Kidney (tissue), 14 donors: Measurements from ENCODE around the gene CSNK1G1. TPM values are rescaled to one million over a fixed set of nuclear protein-coding genes. Genes with fewer than 3 reads are reported as not detected.

Experiments used
- DNase-seq, 5 donors: peaks; one replicate each; pipeline ENCODE4 v3.0.0-alpha.2; 2013 to 2020
- FAIRE-seq: peaks from 2 replicates; lab custom pipeline; 2012; peaks lifted over from hg19 to GRCh38; lab: Jason Lieb, UNC
- H3K27ac ChIP-seq, 2 donors: one replicate each; pipeline ENCODE4 v1.7.0; 2013; ENCODE audit warnings: low read depth in 2 of 2, low read length in 2 of 2, inconsistent platforms in 1 of 2
- H3K27me3 ChIP-seq: one replicate; pipeline ENCODE4 v1.7.1; 2013; ENCODE audit warnings: low read length, inconsistent platforms; ENCODE audit not compliant: control insufficient read depth, insufficient read depth
- H3K36me3 ChIP-seq, 3 donors: one replicate each; pipeline versions ENCODE4 v1.7.0 to v1.7.1; 2013; ENCODE audit warnings: low read length in 3 of 3, control low read depth in 1 of 3, inconsistent platforms in 1 of 3; ENCODE audit not compliant: insufficient read depth in 3 of 3, control insufficient read depth in 2 of 3
- H3K4me1 ChIP-seq, 3 donors: one replicate each; pipeline versions ENCODE4 v1.7.0 to v1.7.1; 2013; ENCODE audit warnings: low read length in 3 of 3, inconsistent platforms in 1 of 3, low read depth in 1 of 3; ENCODE audit not compliant: control insufficient read depth in 2 of 3, insufficient read depth in 2 of 3
- H3K4me3 ChIP-seq, 3 donors: one replicate each; pipeline versions ENCODE4 v1.7.0 to v1.8.1; 2013; ENCODE audit warnings: low read length in 3 of 3, control low read depth in 1 of 3, inconsistent platforms in 1 of 3
- H3K9ac ChIP-seq, 3 donors: one replicate each; pipeline versions ENCODE4 v1.7.0 to v1.7.1; 2013; ENCODE audit warnings: low read length in 3 of 3, control low read depth in 1 of 3, inconsistent platforms in 1 of 3
- H3K9me3 ChIP-seq, 3 donors: one replicate each; pipeline versions ENCODE4 v1.7.0 to v1.7.1; 2013; ENCODE audit warnings: low read length in 3 of 3, control low read depth in 1 of 3, inconsistent platforms in 1 of 3; ENCODE audit not compliant: control insufficient read depth in 2 of 3, insufficient read depth in 1 of 3
- intact Hi-C: fragments of 100-400 bp; cut with DNase I; formaldehyde crosslinking; loops from one replicate; pipeline ENCODE4 v1.11.1; 2022
- polyA plus RNA-seq: library from polyadenylated mRNA; stranded (reverse); fragments of 350-450 nt; fragmentation: Illumina TruSeq; extraction: RNeasy Lipid Tissue Mini Kit (QIAGEN cat#74804); gene quantifications from one replicate; pipeline ENCODE4 v1.2.3, GENCODE V29; 2014; ENCODE audit warnings: low read depth, low replicate concordance; ENCODE audit not compliant: insufficient read depth
- total RNA-seq: library from RNA; stranded (reverse); fragmentation: NEBNext Ultra II Directional; extraction: Animal tissue kit (Norgen Biotek cat#: 25700); gene quantifications from one replicate; pipeline ENCODE4 v1.2.1, GENCODE V29; 2021
- TF ChIP-seq, protein P1 (sequence below): IDR thresholded peaks from 3 replicates; pipeline ENCODE4 v1.5.1; 2012; ENCODE audit warnings: mild to moderate bottlenecking, moderate library complexity, borderline replicate concordance; ENCODE audit not compliant: insufficient read depth; ENCODE audit errors: extremely low read depth
- donor health status: control.
- donor health status: control.
- donor health status: control.
- donor health status: control.
- donor health status: control.
- donor health status: DM: yes; HTN: yes; CAD: no.
- donor health status: Normal renal cell carcinoma (clear cell type).

Gene CSNK1G1
- total and polyA plus RNA-seq, 2 donors from 2014 or later = 5.0 to 25.8 TPM

DNA sequence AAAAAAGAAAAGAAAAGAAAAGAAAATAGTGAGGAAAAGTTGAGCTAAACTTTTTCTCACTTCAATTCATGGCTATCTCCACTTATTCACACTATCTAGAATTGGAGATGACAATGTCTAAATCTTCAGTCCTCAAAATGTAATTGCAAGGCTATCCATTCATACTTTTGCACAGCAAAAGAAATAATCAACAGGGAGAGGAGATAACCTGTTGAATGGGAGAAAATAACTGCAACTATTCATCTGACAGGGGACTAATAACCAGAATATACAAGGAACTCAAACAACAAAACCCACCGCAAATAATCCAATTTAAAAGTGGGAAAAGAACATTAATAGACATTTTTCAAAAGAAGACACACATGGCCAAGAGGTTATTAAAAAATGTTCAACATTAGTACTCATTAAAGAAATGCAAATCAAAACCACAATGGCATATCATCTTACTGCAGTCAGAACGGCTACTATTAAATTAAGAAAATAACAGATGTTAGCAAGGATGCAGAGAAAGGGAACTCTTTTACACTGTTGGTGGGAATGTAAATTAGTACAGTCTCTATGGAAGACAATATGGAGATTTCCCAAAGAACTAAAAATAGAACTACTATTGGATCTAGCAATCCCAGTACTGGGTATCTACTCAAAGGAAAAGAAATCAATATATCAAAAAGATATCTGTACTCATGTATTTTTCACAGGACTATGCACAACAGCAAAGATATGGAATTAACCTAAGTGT is 119.6 kb downstream of the CSNK1G1 start:
- Histone ChIP-seq H3K27me3 (no peaks in the 10 kb centered on the region), H3K9me3 (no peaks in the 10 kb centered on the region), H3K36me3 (no peaks in the 10 kb centered on the region), H3K4me3 (no peak overlapping the region), H3K9ac (no peak overlapping the region), H3K4me1 (no peaks in the 10 kb centered on the region), H3K27ac (no peak overlapping the region)
- TF ChIP-seq, protein P1, sequence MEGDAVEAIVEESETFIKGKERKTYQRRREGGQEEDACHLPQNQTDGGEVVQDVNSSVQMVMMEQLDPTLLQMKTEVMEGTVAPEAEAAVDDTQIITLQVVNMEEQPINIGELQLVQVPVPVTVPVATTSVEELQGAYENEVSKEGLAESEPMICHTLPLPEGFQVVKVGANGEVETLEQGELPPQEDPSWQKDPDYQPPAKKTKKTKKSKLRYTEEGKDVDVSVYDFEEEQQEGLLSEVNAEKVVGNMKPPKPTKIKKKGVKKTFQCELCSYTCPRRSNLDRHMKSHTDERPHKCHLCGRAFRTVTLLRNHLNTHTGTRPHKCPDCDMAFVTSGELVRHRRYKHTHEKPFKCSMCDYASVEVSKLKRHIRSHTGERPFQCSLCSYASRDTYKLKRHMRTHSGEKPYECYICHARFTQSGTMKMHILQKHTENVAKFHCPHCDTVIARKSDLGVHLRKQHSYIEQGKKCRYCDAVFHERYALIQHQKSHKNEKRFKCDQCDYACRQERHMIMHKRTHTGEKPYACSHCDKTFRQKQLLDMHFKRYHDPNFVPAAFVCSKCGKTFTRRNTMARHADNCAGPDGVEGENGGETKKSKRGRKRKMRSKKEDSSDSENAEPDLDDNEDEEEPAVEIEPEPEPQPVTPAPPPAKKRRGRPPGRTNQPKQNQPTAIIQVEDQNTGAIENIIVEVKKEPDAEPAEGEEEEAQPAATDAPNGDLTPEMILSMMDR = no peak
- FAIRE-seq (no peak), DNase-seq (no peak)
- intact Hi-C loops = no loop called here

DNA sequence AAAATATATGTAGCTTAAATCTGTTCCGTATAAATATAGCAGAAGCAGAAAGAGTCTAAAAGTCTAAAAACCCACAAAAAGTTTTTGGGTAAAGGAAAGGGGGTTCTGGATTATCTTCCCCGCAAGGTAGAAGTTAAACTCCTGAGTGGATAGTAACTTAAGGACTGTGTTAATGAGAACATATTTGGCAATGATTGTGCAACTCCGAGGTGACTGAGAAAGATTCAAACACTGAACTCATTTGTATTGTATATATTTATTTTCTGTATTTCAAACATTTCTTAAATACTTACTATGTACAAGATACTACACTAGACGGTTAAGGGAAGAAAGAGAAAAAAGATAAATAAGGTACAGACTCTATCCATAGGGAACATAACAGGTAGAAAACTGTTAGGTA is 120.4 kb downstream of the CSNK1G1 start:
- H3K4me3 ChIP-seq = no peak overlapping the region
- H3K27me3 ChIP-seq = no peaks in the 10 kb centered on the region
- no peak for DNase-seq
- no peaks in the 10 kb centered on the region for H3K4me1 ChIP-seq
- intact Hi-C loops = no loop called here
- H3K9ac ChIP-seq = no peak overlapping the region
- FAIRE-seq = no peak
- H3K36me3 ChIP-seq = no peaks in the 10 kb centered on the region
- H3K27ac ChIP-seq = no peak overlapping the region
- TF ChIP-seq, protein P1 = no peak
- no peaks in the 10 kb centered on the region for H3K9me3 ChIP-seq

DNA sequence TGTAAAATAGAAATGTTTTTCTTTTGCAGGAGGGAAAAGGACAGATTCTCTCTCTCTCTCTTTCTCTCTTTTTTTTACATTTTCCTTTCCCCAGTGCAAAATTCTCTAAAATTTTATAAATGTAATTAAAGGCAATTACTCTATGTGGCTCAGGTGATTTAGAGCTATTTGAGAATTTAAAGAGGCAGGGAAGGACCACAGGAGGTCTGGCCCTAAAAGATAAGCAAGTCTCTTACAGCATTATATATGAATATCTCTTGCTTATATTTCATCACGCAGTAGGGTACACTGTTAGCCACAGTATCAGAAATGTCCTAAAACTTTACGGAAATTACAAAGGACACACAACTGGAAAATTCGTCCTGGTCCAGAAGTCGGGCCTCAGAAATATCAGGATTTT is 122.7 kb downstream of the CSNK1G1 start:
- TF ChIP-seq, protein P1 = no peak
- Histone ChIP-seq H3K9ac (no peak overlapping the region), H3K9me3 (no peaks in the 10 kb centered on the region), H3K36me3 (no peaks in the 10 kb centered on the region), H3K4me3 (no peak overlapping the region), H3K27me3 (no peaks in the 10 kb centered on the region), H3K27ac (no peak overlapping the region), H3K4me1 (no peaks in the 10 kb centered on the region)
- DNase-seq = no peak
- no peak for FAIRE-seq
- intact Hi-C loops = no loop called here
